GM18502 (cell line): ENCODE measurements around the gene TMTC2.
"Not testable (repeated sequence)": the region's sequence is repeated elsewhere in the genome, so short reads cannot be mapped to it uniquely, and the experiment has no call there.

ENCODE experiments used
- ATAC-seq: cut with Tn5 transposase; IDR thresholded peaks from one replicate; pipeline ENCODE4 v1.9.1; 2021; ENCODE audit warnings: mild to moderate bottlenecking; ENCODE audit not compliant: unreplicated experiment, poor library complexity

TMTC2 gene

DNA sequence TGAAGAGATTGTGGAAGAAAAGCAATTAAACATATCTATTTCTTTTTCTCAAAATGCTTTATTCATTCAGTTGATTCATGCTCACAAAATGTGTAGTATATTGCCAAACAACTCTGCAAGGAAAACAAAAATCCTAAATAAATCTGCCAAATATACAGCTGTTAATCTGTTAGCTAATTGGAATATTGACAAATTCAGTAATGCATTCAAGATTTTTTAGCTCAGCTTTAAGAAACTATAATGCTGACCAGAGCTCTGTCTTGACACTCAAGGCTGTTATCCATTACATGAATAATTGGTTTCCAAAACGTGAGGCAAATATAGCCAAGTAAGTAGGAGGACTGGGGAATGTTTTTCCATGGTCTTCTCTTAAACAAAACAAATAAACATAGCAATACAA, 146.8 kb downstream of the TMTC2 start:
- no peak for ATAC-seq

DNA sequence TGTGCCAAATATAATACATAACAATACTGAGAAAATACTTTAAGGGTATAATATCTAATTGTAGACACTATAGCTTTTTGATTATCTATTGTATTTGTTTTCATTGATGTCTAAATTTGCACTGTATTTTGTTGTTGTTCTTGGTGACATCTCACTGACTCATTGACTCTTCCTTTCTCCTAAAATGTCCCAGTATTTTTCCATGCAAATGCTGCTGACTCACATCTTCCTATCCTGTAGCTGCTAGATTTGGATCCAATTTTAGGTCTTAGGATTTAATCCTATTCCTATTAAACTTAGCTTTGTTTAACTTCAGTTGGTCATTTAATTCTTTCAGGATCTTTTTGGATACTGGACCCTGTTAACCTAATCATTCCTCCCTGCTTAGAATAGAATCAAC, 148.5 kb downstream of the TMTC2 start:
- no peak for ATAC-seq

DNA sequence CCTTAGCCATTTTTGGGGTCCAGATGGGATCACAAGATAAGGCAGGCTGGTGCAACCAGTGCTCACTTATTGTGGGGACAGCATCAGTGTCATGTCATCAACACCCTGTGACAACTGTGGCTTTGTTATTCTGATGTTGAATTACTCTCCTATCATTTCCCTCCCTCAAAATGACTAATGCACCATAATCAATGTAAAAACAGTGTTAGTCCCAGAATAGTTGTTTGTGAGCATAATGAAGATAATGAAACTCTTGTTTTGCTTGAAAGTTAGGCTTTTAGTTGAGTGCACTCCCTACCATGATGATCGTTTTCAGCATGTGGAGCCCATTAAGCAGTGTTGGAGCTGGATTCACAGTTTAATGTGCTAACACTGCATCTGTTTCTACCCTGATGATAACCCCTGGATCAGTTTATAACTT, 151.4 kb downstream of the TMTC2 start:
- no peak for ATAC-seq

DNA sequence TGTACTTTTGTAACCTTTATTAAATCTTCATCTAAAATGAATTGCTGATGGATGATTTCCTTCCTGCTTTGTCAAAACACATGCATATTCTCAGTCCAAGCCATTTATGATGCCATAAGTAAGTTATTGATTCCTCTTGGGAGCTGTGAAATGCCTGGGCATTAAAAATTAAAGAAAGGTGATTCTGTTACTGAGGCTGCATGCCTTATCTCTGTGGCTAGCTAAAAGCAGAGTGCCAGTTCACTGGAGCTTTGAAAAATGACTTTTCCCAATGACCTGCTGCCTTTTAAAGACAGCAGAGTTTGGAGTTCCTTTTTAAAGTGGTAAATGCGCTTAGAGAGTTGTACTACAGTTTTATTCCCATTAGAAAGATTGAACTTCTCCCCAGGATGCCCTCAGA, 152.1 kb downstream of the TMTC2 start:
- ATAC-seq = no peak

DNA sequence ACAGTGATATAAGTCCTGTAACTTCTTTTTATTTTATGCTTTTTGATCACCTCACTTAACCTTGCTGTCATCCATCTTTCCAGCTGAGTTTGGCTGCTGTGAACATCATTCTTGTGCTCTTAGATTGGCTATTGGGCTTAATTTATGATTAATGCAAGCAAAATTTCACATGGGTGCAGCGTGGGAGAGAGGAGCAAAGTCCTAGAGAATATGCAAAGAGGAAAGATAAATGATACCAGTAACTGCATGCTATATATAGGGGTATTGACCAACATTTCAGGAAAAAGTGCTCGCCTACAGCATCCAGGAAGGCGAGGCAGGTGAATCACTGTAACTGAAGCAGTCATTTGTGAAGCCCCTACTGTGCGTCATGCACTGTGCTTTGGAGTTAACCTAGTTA, 153.1 kb downstream of the TMTC2 start:
- no peak for ATAC-seq

DNA sequence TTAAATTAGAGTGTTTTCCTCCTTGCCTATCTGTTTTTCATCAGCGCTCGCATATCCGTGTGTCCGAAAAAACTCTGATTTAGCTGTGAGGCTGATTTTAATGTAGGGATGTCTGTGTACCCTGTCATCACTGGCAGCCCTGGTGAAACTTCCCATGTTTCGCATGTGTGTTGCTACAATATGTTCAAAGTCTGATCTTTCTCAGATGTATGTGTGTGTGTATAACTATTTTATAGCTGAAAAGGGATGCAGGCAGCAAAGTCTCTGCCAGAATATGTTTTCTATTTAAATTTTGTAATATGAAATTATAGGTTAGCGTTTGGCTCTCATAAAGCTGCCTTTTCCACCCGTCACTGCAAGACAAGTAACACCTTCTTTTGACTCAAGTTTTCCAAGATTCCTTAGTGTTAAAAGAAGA, 154.8 kb downstream of the TMTC2 start:
- ATAC-seq = no peak

DNA sequence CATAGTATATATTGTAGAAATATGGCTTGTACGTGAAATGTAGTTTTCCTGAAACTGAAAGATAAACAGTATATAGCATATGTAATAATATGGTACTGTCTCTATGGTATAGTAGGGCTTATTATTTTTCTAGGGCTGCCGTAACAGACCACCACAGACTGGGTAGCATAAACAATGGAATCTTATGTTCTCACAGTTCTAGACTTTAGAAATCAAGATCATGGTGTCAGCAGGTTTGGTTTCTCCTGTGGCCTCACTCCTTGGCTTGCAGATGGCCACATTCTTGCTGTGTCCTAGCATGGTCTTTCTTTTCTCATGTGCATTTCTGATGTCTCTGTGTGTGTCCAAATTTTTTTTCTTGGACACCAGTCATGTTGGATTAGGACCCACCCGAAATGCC, 155.8 kb downstream of the TMTC2 start:
- no peak for ATAC-seq

DNA sequence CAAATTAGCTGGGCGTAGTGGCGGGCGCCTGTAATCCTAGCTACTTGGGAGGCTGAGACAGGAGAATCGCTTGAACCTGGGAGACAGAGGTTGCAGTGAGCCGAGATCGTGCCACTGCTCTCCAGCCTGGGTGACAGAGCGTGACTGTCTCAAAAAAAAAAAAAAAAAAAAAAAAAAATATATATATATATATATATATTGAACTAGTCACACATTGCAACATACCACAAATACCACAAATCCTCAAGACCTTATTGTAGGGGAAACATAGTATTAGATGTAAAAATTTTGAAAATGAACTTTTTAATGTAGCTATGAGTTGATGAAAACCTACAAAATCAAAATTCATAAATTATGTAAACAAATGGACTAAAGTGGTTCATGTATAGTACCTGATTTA, 158.4 kb downstream of the TMTC2 start:
- not testable (repeated sequence) for ATAC-seq

DNA sequence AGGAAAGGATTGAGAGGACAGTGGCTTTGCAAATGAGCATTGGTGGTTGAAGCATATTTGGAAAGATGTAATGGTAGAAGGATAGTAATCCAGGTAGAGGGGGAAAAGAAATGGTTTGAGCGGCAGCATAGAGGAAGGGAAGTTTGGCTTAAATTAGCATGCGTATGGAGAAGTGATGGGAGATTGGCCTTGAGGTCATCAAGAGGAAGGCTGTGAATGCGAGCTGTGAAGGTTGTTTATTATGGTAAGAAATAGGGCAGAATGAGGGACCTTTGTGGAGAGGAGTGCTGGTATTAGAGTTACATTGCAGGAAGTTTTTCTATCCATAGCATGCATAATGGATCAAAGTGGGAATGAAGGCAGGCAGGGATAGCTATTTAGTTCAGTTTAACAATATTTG, 162.1 kb downstream of the TMTC2 start:
- ATAC-seq = no peak

DNA sequence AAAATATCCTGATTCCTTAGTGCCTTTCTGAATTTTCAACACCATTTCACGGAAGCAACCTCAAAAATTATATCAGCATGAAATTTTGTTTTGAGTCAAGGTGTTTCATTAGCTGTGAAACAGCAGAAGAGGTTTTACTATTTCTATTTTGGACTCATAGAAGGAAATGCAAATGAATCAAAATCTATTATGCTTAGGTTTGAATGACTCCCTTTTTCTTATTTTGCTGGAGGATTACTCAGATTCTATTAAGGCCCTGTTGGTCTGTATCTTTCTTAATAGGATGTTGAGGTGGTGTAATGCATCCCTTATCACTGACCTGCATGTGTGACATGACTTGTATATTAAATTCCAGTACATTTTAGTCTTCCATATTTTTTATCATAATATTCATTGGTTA, 165.8 kb downstream of the TMTC2 start:
- peak; percentile 62 for ATAC-seq

DNA sequence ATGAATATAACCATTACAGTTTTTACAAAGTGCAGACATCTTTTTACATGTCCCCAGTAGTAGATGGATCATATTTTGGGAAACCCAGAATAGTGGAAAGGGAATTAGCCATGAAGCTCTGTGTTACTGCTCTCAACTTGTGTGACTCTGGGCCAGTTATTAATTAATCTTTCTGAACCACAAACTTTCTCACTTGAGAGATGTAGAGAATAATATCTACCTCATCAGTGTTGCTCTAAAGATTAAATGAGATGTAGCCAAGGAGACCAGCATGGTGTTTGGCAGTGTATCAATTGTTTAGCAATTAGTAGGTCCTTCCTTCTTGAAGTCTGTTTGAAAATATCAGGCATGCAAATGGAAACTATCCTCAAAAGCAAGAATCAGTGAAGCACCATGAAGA, 169.2 kb downstream of the TMTC2 start:
- peak; percentile 40 for ATAC-seq

DNA sequence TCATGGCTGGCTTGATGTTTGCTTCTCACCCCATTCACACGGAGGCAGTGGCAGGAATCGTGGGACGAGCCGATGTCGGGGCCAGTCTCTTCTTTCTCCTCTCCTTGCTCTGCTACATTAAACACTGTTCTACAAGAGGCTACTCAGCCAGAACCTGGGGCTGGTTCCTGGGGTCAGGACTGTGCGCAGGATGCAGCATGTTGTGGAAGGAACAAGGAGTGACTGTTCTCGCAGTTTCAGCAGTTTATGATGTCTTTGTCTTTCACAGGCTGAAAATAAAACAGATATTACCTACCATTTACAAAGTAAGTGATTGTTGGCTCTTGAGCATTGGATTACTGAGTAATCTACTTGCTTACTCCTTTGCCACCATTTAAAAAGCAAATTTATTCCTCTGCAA, 170.6 kb downstream of the TMTC2 start:
- ATAC-seq = no peak

DNA sequence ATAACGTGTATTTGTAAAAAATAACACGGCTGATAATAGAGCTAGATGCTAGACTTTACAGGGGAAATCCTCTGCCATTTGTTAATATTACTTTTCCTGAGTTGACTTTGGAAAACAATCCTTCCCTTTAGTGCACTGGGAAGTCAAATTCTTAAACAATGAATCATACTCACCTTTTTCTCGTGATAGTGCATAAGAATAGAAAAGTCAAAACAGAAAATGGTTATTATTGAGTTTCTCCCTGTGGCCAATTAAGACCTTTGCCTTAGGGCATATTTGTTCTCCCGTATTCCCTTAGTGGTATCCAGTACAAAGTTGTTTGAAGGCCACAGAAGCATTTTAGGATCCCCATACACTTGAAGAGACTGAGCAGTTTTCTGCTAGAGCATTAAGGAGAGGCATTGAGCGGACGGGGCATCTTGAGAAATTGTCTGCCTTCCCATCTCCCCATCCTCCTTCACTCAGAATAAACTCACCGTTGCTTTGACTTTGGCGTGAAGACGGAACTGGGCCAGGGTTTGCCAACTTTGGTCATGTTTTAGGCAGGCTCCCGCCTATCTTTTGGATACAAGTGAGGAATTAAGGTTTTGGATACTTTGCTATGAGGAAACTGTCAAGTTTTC, 171.3 kb downstream of the TMTC2 start:
- ATAC-seq = no peak

DNA sequence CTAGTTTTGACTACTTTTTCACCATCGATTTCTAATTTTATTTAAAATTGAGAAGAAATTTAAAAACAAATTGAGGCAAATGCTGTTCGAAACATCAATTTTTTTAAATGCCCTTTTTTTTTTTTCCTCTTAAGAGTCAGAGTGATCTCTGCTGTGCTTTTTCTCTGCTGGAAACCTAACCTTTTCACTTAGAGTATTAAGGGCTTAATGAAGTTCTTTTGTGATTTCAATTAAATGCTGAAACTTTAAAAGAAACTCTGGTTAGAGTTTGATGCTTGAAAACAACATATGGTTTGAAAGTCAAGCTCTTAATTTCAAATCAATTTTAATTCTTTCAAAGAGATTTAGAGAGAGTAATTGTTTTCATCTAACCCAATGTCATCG, 171.8 kb downstream of the TMTC2 start:
- ATAC-seq = no peak

DNA sequence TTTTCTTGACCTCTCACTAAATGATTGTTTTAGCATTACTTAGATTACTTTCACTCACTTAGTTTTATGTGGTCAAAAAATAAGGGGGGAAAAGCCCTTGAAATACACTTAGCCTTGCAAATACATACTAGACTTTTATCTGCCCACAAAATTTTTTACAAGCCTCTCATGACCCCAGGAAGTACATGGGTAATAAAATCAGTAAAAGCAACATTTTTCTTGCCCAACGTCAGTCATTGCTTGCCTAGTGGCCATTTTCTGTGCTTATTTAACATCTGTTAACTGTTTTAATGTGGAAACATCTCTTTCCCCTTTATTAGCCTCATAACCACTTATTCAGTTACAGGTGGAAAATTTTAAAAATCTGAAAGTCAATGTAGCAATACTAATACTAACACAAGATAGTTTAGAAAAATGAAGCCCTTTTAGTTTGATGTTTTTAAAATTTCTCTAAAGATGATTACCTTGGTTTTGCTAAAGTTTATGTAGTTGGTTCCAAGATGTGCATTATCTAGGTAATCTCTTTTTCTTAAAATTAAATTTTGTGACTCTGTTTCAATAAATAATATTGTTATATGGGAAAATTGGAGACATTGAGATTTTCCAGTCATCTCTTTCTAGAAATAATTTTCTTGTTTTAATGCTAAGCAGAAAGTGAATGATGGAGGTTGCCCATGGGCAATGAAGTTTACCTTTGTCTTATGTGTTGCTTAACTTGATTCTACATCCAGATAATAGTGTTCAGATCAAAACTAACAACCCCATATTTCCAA, 175.5 kb downstream of the TMTC2 start:
- ATAC-seq = no peak

DNA sequence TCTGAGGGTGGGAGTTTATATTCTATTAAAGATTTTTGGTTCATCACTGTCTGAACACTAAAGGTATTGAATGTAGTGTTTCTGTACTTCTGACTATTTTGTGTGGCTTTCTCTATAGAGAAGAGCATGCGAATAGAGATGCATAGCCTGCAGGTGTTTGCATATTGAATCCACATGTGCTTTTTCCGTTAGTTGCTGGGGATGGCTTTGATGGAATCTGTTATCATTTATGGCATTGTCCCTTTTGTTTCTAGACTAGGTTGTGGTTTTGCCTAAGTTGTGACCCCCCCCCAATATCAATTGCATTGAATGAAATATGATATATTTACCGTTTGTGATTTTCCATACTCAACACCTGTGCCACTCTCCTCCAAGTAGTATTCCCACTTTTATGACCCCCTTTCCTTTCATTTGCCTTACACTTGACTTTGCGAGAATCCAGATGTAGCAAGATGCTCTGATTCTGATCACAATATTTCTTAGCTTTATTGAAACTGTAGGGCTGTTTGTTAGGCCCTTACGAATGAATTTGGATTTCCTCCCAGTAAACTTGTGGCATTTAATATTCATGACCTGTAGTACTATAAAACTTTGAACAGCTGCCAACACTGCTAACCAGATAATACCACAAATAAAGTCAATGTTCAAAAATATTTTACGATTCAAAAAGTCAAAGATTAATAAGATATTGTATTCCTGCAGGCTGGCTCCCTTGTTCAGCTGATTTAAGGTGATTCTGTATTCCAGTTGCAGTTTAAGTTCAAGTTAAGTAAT, 176.4 kb downstream of the TMTC2 start:
- ATAC-seq = no peak

DNA sequence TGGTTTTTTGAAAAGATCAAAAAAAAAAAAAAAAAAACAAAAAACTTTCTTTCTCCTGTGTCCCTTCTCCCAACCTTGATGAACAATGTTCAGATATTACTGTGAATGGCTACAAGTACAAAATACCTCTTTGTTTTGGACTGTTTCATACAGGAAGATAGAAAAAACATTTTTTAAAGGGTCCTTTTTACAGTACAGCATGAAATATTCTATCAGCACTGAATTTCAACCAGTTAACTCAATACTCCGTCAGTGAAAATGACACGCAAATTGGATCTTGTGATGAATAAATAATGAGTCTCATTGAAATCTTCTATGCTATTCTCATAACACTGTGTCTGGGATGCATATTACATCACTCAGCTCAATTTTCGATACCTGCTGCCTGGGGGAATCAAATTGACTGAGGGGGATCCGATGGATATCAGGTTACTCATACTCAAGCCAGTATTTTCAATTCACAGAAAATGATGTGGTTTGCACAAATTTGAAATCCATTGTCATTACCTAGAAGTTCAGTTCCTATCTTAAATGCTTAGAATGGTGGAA, 179.6 kb downstream of the TMTC2 start:
- no peak for ATAC-seq

DNA sequence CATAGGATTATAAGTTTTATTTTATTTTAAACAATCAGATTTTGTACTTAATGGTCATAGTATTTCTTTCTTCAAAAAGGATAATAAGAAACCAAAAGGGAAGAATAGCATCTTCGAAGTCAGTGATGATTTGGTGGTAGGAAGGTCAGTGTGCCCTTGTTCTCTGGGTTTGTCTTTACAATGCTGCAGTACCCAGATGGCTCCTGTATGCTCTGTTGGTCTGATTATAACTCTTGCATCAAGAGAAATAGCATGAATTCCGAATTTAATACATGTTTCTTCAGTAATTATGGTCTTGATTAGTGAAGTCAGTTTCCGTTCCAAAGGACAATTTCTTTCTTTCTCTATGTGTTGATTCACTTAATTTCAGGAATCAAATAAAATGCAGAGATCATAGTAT, 180.2 kb downstream of the TMTC2 start:
- no peak for ATAC-seq

DNA sequence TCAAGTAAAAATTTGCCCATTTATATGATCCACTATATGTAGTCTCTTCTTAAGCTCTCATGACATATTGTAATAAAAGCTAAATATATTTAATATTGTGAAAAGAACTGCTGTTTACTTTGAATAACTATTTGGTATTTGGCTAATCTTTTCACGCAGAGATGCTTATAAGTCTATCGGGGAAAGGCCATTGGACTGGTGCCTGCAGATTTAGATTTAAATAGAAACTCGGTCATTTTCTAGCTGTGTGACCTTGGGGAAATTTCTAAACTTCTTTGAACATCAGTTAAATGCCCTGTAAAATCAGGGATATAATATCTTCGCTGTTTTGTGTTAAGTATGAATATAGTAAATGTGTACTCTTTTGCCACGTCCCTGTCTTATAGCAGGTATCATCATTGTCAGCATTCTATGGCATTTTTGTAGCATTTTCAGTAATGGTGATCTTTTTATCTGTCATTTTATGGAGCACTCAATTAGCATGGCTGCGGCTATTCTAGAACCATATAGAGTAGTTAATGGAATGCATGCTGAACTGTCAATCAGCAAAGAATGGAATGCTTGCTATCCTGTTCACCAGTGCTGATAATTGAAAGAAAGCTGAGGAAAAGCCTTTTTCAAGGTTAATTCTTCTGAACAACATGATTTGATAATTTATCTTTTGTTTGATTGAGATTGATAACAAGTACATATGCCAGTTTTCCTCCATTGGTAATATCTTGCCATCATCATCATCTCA, 181.2 kb downstream of the TMTC2 start:
- no peak for ATAC-seq

DNA sequence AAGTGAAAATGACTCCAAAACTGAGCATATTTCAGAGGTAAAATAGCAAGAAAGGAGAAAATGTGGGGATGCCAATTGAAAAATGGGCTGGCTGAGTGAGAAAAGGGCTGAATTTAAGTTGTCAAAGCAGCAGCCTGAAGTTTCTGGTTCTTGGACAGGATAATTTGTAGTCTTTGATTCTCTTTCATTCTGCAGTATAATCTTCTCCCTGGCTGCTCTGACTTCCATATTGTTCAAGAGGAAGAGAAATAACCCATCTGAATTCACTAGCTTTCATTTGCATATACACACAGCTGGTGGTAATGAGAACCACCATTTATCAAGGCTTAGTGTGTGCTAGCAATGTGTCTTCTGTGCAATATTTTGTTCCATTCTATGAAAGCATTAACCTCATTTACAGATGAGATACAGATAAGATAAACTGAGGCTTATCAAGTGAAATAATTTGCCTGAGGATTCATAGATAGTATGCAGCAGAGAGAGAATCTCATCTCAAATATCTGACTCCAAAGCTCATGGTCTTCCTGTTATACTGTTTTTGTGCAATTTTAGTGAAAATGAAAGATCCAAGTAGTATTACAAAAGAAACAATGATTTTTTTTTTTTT, 184.2 kb downstream of the TMTC2 start:
- peak; percentile 79 for ATAC-seq
